Measurements from ENCODE around the gene ELOA.
A peak's percentile ranks its signal among the peaks of the same experiment; 100 is the strongest.

The ELOA gene

GRCh38 chr1:23799255-23799569 is 55.9 kb downstream of the ELOA start:
- TF ChIP-seq CEBPB (IDR thresholded peaks at IDR 0.05) (no peak), REST (IDR thresholded peaks at IDR 0.05; ENCODE audit: low read depth) (no peak), RAD21 (IDR thresholded peaks at IDR 0.05; ENCODE audit: low read depth) (no peak), TCF12 (IDR thresholded peaks at IDR 0.05; ENCODE audit: low read depth) (no peak), CREB1 (IDR thresholded peaks at IDR 0.05; ENCODE audit: low read depth) (no peak), TEAD4 (IDR thresholded peaks at IDR 0.05) (no peak), MAX (IDR thresholded peaks at IDR 0.05) (no peak), NFIC (IDR thresholded peaks at IDR 0.05) (no peak), ZBTB7A (IDR thresholded peaks at IDR 0.05; ENCODE audit: low read depth) (no peak), EP300 (IDR thresholded peaks at IDR 0.05; ENCODE audit: borderline replicate concordance) (no peak), FOXM1 (IDR thresholded peaks at IDR 0.05; ENCODE audit: borderline replicate concordance, low read depth) (no peak), TAF1 (IDR thresholded peaks at IDR 0.05; ENCODE audit: low read depth) (no peak), EGR1 (IDR thresholded peaks at IDR 0.05) (no peak)
- TF ChIP-seq, protein P1, sequence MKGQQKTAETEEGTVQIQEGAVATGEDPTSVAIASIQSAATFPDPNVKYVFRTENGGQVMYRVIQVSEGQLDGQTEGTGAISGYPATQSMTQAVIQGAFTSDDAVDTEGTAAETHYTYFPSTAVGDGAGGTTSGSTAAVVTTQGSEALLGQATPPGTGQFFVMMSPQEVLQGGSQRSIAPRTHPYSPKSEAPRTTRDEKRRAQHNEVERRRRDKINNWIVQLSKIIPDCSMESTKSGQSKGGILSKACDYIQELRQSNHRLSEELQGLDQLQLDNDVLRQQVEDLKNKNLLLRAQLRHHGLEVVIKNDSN (IDR thresholded peaks at IDR 0.05): no peak

GRCh38 chr1:23799570-23800399 is 56.5 kb downstream of the ELOA start:
- TF ChIP-seq FOXM1 (IDR thresholded peaks at IDR 0.05; ENCODE audit: borderline replicate concordance, low read depth) (no peak), EGR1 (IDR thresholded peaks at IDR 0.05) (peak; percentile 46; the same call in 1 of the 2 replicates), CREB1 (IDR thresholded peaks at IDR 0.05; ENCODE audit: low read depth) (no peak), REST (IDR thresholded peaks at IDR 0.05; ENCODE audit: low read depth) (no peak), TAF1 (IDR thresholded peaks at IDR 0.05; ENCODE audit: low read depth) (no peak), EP300 (IDR thresholded peaks at IDR 0.05; ENCODE audit: borderline replicate concordance) (no peak), RAD21 (IDR thresholded peaks at IDR 0.05; ENCODE audit: low read depth) (no peak), CEBPB (IDR thresholded peaks at IDR 0.05) (no peak), MAX (IDR thresholded peaks at IDR 0.05) (no peak), TEAD4 (IDR thresholded peaks at IDR 0.05) (no peak), YY1 (IDR thresholded peaks at IDR 0.05; ENCODE audit: low read depth) (no peak), TCF12 (IDR thresholded peaks at IDR 0.05; ENCODE audit: low read depth) (no peak)
- TF ChIP-seq, protein P1 (IDR thresholded peaks at IDR 0.05): peak; percentile 73

DNA sequence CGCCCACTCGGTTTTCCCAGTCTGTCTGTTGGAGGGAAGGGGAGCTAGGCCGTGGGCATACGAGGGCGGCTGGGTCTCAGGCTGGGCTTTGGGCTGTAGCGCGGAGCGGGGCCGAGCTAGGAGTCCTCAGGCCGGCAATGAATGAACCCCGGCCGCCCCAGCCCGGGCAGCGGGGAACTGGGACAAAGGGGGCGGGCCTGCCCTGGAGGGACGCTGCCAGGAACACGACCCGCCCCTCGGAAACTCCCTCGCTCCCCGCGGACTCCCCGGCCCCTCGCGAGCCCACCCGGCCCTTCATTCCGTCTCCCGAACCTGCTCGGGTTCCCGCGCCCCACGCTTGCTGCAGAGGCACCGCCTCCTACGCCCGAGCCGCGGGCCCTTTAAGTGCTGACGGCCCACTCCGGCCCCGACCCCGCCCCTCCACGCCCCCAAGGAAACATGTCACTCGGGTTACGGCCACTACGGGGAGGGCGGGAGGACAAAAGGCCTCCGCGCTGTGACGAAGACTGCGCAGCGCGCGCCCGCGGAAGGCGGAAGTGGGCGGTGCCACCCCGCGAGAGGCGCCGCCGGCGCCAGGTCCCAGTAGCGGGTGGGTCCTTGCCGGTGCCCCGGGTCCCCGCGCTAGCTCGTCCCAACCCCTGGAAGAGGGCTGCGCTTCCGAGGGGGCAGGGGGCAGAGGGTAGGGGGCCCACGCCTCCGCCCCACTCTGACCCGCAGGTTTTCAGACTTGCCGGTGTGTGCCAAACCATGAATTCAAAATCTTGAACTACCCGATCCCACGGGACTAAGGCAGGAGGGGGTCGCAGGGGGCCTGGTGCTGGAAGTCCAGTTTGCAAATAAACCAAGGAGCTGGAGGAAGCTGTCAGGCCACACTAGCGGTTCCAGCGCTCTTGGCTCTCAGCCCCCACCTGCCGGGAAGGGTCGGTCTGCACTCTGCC is 57.4 kb downstream of the ELOA start, which contains the start of gene GALE:
Gene GALE (minus strand): TSS at position 355 of the 938 bp plus-strand sequence. CDS start 1,747 bp downstream, outside the sequence.
- TF ChIP-seq REST (IDR thresholded peaks at IDR 0.05; ENCODE audit: low read depth) (no peak), RAD21 (IDR thresholded peaks at IDR 0.05; ENCODE audit: low read depth) (no peak), YY1 (IDR thresholded peaks at IDR 0.05; ENCODE audit: low read depth) (no peak; the same call in 1 of the 2 replicates), CREB1 (IDR thresholded peaks at IDR 0.05; ENCODE audit: low read depth) (peak; percentile 83), ZBTB7A (IDR thresholded peaks at IDR 0.05; ENCODE audit: low read depth) (no peak; the same call in none of the 2 replicates), MAX (IDR thresholded peaks at IDR 0.05) (peak; percentile 74), TEAD4 (IDR thresholded peaks at IDR 0.05) (peak; percentile 56; the same call in 1 of the 2 replicates), TAF1 (IDR thresholded peaks at IDR 0.05; ENCODE audit: low read depth) (peak; percentile 81), CEBPB (IDR thresholded peaks at IDR 0.05) (no peak), TCF12 (IDR thresholded peaks at IDR 0.05; ENCODE audit: low read depth) (peak; percentile 57; the same call in 1 of the 2 replicates), EP300 (IDR thresholded peaks at IDR 0.05; ENCODE audit: borderline replicate concordance) (peak; percentile 51; the same call in 1 of the 2 replicates), NFIC (IDR thresholded peaks at IDR 0.05) (peak; percentile 32), FOXM1 (IDR thresholded peaks at IDR 0.05; ENCODE audit: borderline replicate concordance, low read depth) (no peak), EGR1 (IDR thresholded peaks at IDR 0.05) (peak; percentile 58; the same call in 1 of the 2 replicates)
- TF ChIP-seq, protein P1 (IDR thresholded peaks at IDR 0.05): no peak
